MM.1S (cell line): ENCODE results near the gene MIPOL1.

Experiments
- EZH2phosphoT487 ChIP-seq: fragments of 300-600 bp; sonication (generic); IDR thresholded peaks from 2 replicates; pipeline ENCODE4 v1.6.1; 2018; ENCODE audit warnings: antibody characterized with exemption, low read length
- TF ChIP-seq, protein P1 (sequence below): fragments of 300-600 bp; sonication (generic); IDR thresholded peaks from 2 replicates; pipeline ENCODE4 v1.5.1; 2016; ENCODE audit warnings: antibody characterized with exemption, low read length, mixed read lengths

DNA sequence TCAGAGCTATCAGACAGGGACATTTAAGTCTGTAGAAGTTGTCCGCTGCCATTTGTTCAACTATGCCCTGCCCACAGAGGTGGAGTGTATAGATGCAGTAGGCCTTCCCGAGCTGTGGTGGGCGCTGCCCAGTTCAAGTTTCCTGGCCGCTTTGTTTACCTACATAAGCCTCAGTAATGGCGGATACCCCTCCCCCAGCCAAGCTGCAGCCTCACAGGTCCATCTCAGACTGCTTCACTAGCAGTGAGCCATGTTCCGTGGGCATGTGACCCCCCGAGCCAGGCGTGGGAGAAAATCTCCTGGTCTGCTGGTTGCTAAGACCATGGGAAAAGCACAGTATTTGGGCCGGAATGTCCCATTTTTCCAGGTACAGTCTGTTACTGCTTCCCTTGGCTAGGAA, 165.9 kb downstream of the MIPOL1 start:
- TF ChIP-seq, protein P1, sequence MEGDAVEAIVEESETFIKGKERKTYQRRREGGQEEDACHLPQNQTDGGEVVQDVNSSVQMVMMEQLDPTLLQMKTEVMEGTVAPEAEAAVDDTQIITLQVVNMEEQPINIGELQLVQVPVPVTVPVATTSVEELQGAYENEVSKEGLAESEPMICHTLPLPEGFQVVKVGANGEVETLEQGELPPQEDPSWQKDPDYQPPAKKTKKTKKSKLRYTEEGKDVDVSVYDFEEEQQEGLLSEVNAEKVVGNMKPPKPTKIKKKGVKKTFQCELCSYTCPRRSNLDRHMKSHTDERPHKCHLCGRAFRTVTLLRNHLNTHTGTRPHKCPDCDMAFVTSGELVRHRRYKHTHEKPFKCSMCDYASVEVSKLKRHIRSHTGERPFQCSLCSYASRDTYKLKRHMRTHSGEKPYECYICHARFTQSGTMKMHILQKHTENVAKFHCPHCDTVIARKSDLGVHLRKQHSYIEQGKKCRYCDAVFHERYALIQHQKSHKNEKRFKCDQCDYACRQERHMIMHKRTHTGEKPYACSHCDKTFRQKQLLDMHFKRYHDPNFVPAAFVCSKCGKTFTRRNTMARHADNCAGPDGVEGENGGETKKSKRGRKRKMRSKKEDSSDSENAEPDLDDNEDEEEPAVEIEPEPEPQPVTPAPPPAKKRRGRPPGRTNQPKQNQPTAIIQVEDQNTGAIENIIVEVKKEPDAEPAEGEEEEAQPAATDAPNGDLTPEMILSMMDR: no peak
- no peak for TF ChIP-seq EZH2phosphoT487
